Spleen (tissue), 7 donors: ENCODE measurements around the gene FHIT.

Source experiments
- CTCF ChIP-seq, 11 experiments: fragments of 200-600 bp in 7 of 11; fragments of 450-650 bp in 4 of 11; sonication (generic) in 4 of 11; IDR thresholded peaks in 8 of 11; conservative IDR thresholded peaks in 3 of 11; 1 replicate in 7 of 11; 2 replicates in 4 of 11; pipeline versions ENCODE4 v1.4.0 to v1.8.0; 2016 to 2021; ENCODE audit warnings: antibody characterized with exemption in 11 of 11, inconsistent platforms in 4 of 11, mild to moderate bottlenecking in 1 of 11
- POLR2A ChIP-seq, 3 donors: fragments of 450-650 bp; IDR thresholded peaks; one replicate each; pipeline ENCODE4 v1.5.1; 2017; ENCODE audit warnings: antibody characterized with exemption in 3 of 3, mild to moderate bottlenecking in 1 of 3
- POLR2AphosphoS5 ChIP-seq, 3 donors: sonication (generic); formaldehyde crosslinking; IDR thresholded peaks; one replicate each; pipeline ENCODE4 v1.5.1; 2017; ENCODE audit warnings: antibody characterized with exemption in 3 of 3
- donor health status: DM: no; HTN: no; CAD: no; lungs with moderate emphysema.
- donor health status: DM: no; HTN: no; CAD: no.
- donor health status: DM: no; HTN: no; CAD: no.

GRCh38 chr3:59994732-59995304, 1256.4 kb downstream of the FHIT start:
- TF ChIP-seq POLR2AphosphoS5 (IDR thresholded peaks at IDR 0.05) = no peak
- no peak for TF ChIP-seq CTCF (IDR thresholded peaks at IDR 0.05 in 8 of 11, conservative IDR thresholded peaks at IDR 0.05 in 3 of 11)
- no peak for TF ChIP-seq POLR2A (IDR thresholded peaks at IDR 0.05)
